Measurements from ENCODE around the gene ADAMTS12.
"Not testable (repeated sequence)": the region's sequence is repeated elsewhere in the genome, so short reads cannot be mapped to it uniquely, and the experiment has no call there.

The ADAMTS12 gene

DNA sequence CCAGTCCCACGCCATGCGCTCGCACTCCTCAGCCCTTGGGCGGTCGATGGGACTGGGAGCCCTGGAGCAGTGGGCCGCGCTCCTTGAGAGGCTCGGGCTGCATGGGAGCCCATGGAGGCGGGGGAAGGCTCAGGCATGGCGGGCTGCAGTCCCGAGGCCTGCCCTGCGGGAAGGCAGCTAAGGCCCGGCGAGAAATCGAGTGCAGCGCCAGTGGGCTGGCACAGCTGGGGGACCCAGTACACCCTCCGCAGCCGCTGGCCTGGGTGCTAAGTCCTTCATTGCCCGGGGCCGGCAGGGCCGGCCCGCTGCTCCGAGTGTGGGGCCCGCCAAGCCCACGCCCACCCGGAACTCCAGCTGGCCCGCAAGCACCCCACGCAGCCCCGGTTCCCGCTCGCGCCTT is 376.4 kb downstream of the ADAMTS12 start:
- not testable (repeated sequence) for DNase-seq

DNA sequence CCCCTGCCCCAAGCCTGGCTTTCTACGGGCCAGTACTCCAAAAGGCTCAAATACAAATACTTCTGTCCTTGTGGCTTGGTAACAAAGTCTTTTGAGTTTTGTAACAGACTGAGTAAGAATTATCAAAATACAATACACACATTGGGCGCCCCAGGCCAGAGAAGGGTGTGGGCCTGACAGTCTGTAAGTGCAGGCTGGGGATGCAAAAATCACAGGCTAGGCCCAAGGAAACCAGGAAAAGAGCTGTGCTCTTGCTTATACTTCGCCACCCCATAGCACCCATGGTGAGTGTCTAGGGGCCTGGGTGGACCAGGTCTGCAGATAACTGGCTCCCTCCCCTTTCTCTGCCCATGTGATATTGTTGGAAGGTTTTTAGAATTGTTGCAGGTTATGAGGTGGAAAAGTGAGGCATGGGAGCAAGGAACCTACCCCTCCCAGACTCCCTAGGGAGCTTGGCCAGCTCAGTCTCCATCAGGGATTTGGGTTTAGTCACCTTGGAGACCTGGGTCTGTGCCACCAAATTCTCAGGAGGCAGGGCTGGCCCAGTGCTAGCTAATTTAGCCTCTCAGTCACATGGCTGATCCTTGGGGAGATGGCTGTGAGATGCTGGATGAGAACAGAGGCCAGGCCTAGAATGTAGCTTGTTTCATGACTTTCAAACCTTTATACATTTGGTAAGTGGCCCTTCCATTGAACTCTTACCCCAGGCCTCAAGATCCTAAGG is 378.2 kb downstream of the ADAMTS12 start:
- DNase-seq = no peak

DNA sequence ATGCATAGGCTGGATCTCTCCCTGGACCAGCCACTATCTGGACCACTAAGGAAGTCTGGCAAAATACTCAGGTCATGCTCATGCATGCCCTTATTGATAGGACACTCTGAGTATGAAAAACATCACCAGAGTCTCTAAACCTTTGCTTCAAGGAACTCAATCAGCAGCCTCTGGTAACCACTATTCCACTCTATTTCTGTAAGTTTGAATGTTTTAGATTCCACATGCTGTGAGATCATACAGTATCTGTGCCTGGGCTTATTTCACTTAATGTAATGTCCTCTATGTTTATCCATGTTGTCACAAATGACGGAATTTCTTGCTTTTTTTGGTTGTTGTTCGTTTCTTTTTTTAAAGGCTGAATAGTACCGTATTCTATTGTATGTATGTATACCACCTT is 382.8 kb downstream of the ADAMTS12 start:
- no peak for DNase-seq

DNA sequence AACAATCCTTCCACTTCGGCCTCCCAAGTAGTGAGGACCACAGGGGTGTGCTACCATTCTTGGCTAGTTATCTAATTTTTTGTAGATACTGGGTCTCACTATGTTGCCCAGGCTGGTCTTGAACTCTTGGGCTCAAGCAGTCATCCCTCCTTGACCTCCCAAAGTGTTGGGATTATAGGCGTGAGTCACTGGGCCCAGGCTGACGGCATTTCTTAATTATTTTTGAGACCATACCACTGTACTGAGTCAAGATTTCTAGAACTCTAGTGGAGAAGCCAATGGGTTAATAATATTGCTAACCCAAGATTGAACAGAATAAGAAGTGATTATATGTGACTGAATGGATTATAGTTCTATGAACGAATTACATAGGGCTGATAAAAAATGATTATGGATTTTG is 384.4 kb downstream of the ADAMTS12 start:
- DNase-seq = no peak

DNA sequence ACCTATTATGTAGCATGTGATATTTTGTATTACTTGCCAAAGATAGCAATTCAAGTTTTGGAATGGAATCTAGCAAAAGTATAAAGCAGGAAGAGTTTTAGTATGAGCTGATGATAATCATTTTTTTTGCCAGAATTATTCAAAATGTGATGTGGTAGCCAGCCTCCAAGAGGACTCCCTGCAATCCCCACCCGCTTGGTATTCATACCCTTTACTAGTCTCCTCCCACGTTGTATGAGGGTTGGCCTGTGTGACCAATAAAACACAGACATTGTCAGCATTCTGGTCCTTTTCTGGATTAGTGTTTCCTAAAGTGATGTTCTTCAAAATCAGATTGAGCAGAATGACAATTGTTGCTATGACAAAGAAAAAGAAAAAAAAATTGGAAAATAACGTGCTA is 387.2 kb downstream of the ADAMTS12 start:
- DNase-seq = no peak

DNA sequence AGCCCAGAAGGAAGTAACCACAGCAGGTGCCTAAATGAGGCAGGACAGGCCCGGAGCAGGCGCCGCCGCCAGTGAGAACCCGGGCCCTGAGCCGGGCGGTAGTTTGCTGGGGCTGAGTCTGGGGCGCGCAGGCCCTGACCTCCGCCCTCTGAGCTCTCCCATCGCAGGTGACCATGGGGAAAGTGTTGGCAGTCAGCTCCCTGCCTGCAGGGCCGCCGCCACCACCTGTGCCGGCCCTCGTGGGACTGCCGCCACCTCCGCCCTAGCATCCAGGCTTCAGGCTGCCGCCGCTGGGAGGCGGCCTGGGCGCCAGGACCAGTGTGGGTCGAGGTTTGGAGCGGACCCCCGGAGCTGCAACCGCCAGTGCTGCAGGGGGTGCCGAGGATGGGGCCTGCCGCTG is 389.9 kb downstream of the ADAMTS12 start:
- DNase-seq = no peak

DNA sequence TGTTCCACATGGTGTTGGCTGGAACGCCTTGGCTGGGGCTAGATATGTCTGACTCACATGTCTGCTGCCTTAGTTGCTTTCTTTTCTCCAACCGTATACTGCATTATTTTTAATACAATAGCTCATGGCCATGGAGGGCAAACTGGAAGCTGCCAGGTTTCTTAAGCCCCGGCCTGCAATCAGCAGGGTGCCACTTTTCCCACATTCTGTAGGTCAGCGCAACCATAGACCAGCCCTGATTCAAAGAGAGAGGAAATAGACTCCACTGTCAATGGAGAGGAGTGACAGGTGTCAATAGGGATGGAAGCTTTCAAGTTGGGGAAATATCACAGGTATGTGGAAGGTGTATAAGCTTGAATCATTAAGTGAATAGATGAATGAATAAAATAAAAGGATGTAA is 390.5 kb downstream of the ADAMTS12 start:
- no peak for DNase-seq

DNA sequence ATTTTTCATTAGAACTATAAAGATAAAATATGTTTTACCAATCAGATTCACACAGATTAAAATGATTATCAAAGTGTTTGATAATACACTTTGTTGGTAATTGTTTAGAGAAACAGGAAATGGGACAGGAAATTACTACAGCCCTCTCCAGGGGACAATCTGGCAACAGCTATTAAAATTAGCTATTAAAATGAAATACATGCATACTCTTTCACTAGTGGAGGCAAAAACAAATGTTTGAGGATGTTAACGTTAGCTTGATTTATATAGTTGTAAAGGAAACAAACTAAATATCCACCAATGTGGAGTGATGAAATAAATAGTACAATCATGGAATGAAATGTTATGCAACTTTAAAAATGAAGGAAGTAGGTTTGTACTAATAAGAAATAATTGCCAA is 397.3 kb downstream of the ADAMTS12 start:
- DNase-seq = no peak

DNA sequence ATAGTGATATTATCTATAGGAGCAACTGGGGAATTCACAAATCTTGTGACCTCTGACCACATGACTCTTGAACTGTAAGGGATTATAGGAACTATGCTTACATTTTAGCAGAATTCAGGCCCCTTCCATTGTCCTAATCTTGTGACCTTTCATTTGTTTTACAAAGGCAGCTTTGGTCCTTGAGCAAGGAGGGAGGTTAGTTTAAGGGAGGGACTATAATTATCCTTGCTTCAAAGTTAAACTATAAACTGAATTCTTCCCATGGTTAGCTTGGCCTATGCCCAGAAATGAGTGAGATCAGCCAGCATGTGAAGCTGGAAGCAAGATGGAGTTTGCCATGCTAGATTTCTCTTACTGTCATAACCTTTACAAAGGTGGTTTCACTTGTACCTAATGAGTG is 399.8 kb downstream of the ADAMTS12 start:
- no peak for DNase-seq

DNA sequence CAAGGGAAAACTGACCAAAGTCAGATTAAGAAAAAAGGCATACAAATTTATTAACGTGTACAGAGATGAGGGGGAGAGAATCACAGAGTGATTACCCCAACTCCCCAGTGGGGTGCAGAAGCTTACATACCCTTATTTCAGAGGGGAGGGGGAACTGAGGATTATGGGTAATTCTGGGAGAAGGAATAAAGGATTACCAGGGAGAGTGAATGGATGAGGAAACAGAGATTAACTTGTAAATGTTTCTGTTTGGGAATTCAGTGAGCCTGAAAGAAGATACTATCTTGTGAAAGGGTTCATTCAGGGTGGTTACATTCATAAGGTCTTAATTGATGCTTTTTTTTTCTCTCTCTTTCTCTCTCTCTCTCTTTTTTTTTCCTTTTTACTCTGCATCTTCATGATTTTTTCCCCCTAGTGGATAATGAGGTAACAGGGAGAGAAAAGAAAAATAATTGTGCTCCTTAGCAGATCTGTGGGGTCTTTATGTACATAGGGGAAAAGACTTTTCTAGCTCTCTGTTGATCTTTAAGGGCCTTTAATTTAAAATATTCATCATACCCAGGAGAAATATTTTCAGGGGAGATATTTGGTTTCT is 401.6 kb downstream of the ADAMTS12 start:
- no peak for DNase-seq

DNA sequence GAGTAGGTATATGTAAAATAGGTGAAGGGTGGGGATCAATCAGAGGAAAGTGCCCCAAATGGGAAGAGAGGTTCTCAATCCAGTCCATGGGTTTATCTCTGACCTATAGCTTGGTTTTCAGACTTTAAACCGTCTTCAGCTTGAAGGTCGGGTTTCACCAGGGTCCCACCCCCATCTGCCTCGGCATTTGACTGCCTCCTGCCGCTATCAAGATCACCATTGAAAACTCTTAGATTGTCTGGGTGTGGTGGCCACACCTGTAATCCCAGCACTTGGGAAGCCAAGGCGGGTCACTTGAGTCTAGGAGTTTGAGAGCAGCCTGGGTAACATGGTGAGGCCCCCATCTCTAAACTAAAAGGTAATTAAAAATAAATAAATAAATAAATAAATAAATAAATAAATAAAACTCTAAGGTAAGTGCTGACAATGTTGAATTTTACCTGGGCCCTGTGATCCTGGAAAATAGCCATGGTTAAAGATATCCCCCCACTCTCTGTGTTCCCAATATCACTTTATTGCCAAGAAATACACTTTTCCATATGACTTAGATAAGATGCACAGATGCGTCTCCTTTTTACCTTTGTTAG is 402.2 kb downstream of the ADAMTS12 start:
- DNase-seq = no peak

DNA sequence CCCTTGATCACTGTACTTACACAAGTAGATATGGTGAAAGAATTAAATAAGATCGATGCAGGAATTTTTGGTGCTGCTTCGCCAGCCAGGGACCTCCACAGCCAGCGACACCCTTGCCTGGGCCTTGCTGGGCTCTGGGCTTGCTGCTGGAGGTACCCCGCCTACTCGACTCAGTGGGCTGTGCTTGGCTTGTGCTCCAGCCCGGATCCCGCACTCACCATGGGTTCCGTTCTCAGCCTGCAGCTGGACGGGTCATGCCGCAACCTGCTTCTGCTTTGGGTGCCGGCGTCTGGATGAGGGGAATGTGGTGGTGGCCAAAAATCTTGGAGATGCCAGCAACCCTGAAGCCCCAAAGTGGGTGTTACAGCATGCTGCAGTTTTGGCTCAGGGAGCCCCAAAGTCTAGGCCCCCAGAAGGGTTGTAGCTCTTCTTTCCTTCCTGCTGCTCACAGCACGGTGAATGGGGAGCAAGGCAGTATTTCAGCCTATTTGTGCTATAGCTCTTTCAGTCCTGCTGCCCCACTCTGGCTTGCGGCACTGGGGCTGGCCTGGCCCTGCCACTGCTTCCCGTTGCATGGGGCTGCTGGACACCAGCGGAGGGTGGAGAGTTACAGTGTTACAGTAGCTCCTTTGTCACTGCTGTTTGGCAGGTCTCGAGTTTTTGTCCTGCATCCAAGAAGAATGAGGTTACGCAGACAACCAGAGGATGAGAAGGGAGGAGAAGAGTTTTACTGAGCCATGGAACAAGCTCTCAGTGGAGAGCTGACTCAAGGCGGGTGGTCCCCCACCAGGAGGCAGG is 403.0 kb downstream of the ADAMTS12 start:
- DNase-seq = no peak

DNA sequence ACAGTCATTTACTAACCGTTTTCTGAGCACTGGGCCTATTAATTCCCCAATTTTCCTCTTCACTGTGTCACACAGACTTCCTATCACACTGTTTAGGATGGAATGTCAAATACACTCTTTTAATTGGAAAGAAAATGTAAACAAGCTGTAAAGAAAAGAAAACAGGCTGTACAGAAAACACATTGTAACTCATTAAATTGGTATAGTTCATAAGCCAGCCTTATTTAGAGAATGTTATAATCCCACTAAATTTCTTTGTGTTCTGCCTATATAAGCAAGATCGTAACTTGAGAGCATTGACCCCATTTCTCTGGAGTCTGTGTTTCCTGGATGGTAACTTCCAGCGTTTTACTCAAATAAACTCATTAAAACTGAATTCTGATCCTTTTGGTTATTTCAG is 404.6 kb downstream of the ADAMTS12 start:
- no peak for DNase-seq

DNA sequence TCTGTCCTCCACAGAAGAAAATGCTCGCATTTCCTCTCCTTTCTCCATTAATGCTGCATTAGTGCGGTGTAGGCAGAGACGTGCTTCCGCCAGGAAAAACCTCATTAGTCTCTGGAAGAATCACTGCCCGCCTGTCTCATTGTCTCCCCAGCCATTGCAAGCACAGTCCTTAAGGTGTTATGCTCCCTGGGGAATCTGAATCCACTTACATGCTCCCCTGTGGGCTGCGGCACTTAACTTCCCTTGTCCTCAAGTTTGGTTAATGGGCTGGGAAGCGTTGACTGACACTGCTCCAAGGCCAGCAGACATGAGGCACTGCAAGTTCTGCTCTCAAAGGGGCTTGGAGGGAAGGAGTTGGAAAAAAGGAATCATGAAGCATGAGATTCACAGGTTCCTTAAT is 409.5 kb downstream of the ADAMTS12 start:
- no peak for DNase-seq

DNA sequence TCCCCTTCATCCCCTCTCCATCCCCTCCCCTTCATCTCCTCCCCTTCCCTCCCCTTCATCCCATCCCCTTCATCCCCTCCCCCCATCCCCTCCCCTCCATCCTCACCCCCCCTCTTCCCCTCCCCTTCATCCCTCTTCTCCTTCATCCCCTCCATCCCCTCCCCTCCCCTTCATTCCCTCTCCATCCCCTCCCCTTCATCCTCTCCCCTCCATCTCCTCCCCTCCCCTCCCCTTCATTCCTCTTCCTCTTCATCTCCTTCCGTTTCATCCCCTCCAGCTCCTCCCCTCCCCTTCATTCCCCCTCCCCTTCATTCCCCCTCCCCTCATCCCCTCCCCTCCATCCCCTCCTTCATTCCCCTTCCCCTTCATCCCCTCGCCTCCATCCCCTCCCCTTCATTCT is 410.9 kb downstream of the ADAMTS12 start:
- DNase-seq = no peak

DNA sequence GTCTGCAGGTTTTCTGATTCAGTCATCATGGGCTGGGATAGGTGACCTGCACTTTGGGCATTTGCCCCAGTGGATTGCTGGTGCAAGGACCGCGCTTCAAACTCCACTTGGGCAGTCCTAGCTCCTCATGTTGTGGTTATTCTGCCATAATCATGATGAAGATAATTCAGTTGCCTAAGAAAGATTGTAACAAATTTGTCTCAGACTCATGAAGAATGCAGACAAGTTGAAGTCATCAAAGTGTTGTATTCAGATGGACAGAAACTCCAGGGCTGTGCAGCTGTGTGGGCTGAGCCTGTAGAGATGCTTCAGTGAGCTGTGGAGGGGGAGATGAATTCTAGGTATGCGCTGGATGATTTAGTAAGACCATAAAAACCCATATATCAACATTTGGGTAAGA is 412.5 kb downstream of the ADAMTS12 start:
- DNase-seq = no peak

DNA sequence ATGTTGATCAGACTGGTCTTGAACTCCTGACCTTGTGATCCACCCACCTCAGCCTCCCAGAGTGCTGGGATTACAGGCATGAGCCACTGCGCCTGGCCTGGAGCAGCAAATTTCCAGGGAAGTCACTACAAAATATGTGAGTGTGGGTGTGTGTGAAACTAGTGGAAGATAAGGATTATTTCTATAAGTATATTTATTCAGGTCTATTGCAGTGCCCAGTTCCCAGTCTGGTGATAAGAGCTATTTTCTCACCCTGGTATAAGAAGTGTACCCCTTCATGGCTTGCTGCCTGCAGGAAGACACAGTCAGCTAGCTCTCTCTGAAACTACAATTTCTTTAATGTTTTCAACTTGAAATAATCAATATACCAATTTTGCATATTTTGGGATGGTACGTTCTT is 414.0 kb downstream of the ADAMTS12 start:
- DNase-seq = no peak

DNA sequence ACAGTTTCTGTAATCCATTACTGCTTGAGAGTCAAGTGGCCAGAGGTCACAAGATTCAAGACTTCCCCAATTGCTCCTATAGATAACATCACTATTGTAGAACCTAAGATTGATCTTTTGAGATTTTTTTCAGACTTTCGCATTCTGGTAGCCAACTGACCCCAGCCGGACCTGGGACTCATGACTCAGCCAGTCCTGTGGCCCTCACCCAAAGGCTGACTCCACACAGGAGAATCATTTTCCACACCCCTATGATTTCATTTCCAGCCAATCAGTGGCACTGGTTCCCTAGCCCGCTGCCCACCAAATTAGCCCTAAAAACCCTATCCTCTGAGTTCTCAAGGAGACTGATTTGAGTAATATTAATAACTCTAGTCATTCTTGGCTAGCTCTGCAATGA is 414.8 kb downstream of the ADAMTS12 start:
- no peak for DNase-seq

DNA sequence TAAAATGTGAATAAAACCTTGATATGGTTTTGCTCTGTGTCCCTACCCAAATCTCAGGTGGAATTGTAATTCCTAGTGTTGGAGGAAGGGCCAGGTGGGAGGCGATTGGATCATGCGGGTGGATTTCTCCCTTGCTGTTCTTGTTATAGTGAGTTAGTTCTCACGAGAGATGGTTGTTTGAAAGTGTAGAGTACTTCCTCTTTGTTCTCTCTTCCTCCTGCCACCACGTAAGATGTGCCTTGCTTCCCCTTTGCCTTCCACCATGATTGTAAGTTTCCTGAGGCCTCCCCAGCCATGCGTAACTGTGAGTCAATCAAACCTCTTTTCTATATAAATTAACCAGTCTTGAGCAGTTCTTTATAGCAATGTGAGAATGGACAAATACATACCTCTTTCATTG is 416.1 kb downstream of the ADAMTS12 start:
- no peak for DNase-seq

DNA sequence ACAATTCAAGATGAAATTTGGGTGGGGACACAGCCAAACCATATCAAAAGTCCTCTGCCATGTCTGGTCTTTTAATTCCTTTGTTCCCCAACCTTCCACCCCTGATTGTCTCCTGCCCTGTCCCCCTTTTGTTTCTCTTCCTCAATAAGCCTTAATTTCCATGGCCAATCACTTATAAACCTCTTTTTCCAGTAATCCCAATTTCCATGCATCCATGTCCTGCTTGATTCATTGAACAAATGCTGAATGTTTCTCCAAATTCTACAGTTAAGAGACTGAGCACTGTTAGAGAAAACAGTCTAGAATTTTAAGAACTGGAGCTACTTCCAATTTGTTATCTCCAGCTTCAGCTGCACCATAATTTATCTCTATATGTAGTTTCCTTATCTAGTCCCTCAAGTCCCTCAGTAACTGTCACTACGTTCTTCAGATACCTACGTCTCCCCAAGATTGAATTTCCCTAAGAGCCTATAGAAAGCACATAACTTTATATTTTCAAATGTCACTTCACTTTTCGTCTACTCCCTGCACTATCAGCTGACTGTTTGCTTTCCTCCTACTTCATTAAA is 416.8 kb downstream of the ADAMTS12 start:
- no peak for DNase-seq

DNA sequence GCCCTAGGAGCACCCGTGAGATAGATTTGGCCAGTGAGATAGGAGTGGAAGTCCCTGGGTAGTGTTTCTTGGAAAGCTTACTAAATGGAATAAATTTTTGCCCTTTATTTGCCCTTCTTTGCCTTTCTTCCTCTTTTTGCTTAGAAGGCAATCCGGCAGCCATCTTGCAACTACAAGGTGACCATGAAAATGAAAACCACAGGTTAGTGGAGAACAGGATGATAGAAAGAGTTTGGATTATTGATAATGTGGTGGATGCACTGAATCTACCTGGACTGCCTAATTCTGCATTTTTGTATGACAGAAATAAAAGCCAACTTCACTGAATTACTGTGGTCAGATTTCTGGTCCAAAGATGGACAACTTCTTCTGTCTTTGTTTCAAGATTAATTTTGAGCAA is 417.8 kb downstream of the ADAMTS12 start:
- no peak for DNase-seq
